Smooth muscle cell (in vitro differentiated cells): ENCODE data around the gene NUMB. TPM values are rescaled to one million over a fixed set of nuclear protein-coding genes. Genes with fewer than 3 reads are reported as not detected.

Source experiments
- DNase-seq: peaks from one replicate; lab custom pipeline; 2025; ENCODE audit not compliant: unreplicated experiment; lab: John Stamatoyannopoulos, UW
- H2AFZ ChIP-seq: fragments of 200-600 bp; sonication (generic); 2 replicates; pipeline ENCODE4 v1.6.0; 2016; ENCODE audit warnings: antibody characterized with exemption, low read depth, mild to moderate bottlenecking
- H3F3A ChIP-seq: fragments of 200-600 bp; sonication (generic); 2 replicates; pipeline ENCODE4 v1.6.0; 2017; ENCODE audit warnings: antibody characterized with exemption, low read depth
- H3K27ac ChIP-seq: fragments of 200-600 bp; sonication (generic); 2 replicates; pipeline ENCODE4 v1.5.1; 2016; ENCODE audit warnings: low read depth, mild to moderate bottlenecking
- H3K27me3 ChIP-seq: fragments of 200-600 bp; sonication (generic); 2 replicates; pipeline ENCODE4 v1.6.1; 2016; ENCODE audit warnings: low read depth, mild to moderate bottlenecking
- H3K36me3 ChIP-seq: fragments of 200-600 bp; sonication (generic); 2 replicates; pipeline ENCODE4 v1.5.1; 2016; ENCODE audit warnings: low read depth
- H3K4me1 ChIP-seq: fragments of 200-600 bp; sonication (generic); 2 replicates; pipeline ENCODE4 v1.5.1; 2016; ENCODE audit warnings: low read depth
- H3K4me2 ChIP-seq: fragments of 200-600 bp; sonication (generic); 2 replicates; pipeline ENCODE4 v1.6.0; 2016; ENCODE audit warnings: mild to moderate bottlenecking
- H3K4me3 ChIP-seq: fragments of 200-600 bp; sonication (generic); 2 replicates; pipeline ENCODE4 v1.5.1; 2016; ENCODE audit warnings: mild to moderate bottlenecking
- H3K79me2 ChIP-seq: fragments of 200-600 bp; sonication (generic); 2 replicates; pipeline ENCODE4 v1.6.0; 2016; ENCODE audit warnings: low read depth, mild to moderate bottlenecking
- H3K9ac ChIP-seq: fragments of 200-600 bp; sonication (generic); 2 replicates; pipeline ENCODE4 v1.6.0; 2016; ENCODE audit warnings: low read depth
- H3K9me3 ChIP-seq: fragments of 200-600 bp; sonication (generic); replicated peaks from 2 replicates; pipeline ENCODE4 v1.5.1; 2016; ENCODE audit warnings: low read depth
- H4K20me1 ChIP-seq: fragments of 200-600 bp; sonication (generic); 2 replicates; pipeline ENCODE4 v1.6.0; 2016; ENCODE audit warnings: low read depth
- CTCF ChIP-seq: fragments of 200-600 bp; sonication (generic); IDR thresholded peaks from 2 replicates; pipeline ENCODE4 v1.5.1; 2017; ENCODE audit warnings: borderline replicate concordance, mild to moderate bottlenecking, antibody characterized with exemption; ENCODE audit not compliant: insufficient read depth, poor library complexity, severe bottlenecking
- WGBS: methylation state at CpG from one replicate; pipeline ENCODE4 v1.1.7; 2016; ENCODE audit warnings: low lambda C conversion rate; 5-methylcytosine and 5-hydroxymethylcytosine counted together
- polyA plus RNA-seq: library from polyadenylated mRNA; unstranded; fragments of >200 nt; fragmentation: Nextera tagmentation; extraction: Ambion mirVana; gene quantifications from 2 replicates; pipeline ENCODE4 v1.2.1, GENCODE V29; 2016
- total RNA-seq: library from RNA; depleted of rRNA; stranded (reverse); fragments of >200 nt; gene quantifications from 2 replicates; pipeline ENCODE4 v1.2.3, GENCODE V29; 2014

The NUMB gene
- total and polyA plus RNA-seq, 2 experiments from 2014 or later = 34.5 to 57.4 TPM

DNA sequence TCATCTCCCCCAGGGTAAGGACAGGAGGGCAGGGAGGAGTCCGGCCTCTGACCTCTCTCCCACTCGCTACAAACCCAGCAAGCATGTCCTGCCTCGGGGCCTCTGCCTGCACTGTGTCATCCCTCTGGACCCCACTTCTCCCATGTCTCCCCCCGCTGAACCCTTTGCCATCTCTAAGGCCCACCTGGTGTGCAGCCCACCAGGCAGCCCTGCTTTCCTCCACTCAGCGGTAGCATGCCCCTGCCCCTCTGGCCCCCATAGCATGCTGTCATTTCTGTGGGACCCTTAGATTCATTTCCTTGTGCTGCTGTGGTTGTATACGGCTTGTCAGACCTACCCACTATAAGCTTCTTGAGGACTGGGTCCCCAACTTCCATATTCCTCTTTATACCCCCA lies 203.3 kb downstream of the NUMB start:
- Histone ChIP-seq H3K36me3 (no peaks in the 10 kb centered on the region), H3K4me2 (no peak overlapping the region), H3K27ac (no peak overlapping the region), H3K79me2 (no peaks in the 10 kb centered on the region), H3K9me3 (no peaks in the 10 kb centered on the region), H3K4me3 (no peak overlapping the region), H2AFZ (no peak overlapping the region), H3F3A (no peaks in the 10 kb centered on the region), H3K27me3 (no peaks in the 10 kb centered on the region), H4K20me1 (no peaks in the 10 kb centered on the region), H3K4me1 (no peaks in the 10 kb centered on the region), H3K9ac (no peak overlapping the region)
- 94% methylated on average over 6 of the region's 6 CpGs for WGBS
- no peak for TF ChIP-seq CTCF
- no peak for DNase-seq

GRCh38 chr14:73254247-73255004 lies 203.9 kb downstream of the NUMB start:
- Histone ChIP-seq H3K4me2 (no peak overlapping the region), H3K79me2 (no peaks in the 10 kb centered on the region), H3K27ac (no peak overlapping the region), H3K36me3 (no peaks in the 10 kb centered on the region), H3K9ac (no peak overlapping the region), H3K27me3 (no peaks in the 10 kb centered on the region), H3K4me3 (no peak overlapping the region), H3K9me3 (no peaks in the 10 kb centered on the region), H3K4me1 (no peaks in the 10 kb centered on the region), H4K20me1 (no peaks in the 10 kb centered on the region), H2AFZ (no peak overlapping the region), H3F3A (no peaks in the 10 kb centered on the region)
- no peak for DNase-seq
- TF ChIP-seq CTCF = no peak
- WGBS = 92% methylated on average over 28 of the region's 28 CpGs

DNA sequence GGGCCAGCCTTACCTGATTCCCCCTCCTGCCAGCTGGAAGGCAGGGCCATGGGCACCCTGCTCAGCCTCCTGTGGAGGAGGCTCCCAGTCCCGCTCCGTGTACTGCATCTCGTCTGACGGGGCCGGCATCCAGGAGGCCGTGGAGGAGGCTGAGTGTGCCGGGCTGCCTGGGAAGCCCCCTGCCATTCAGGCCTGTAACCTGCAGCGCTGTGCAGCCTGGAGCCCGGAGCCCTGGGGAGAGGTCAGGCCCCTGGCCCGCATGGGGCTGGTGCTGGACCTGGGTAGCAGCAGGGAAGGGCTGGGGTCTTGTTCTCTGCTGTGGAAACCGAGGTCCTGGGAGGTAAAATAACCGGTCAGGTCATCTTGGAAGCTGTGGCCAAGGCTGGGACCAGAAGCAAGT lies 204.6 kb downstream of the NUMB start:
- Histone ChIP-seq H3K4me1 (no peaks in the 10 kb centered on the region), H3K4me3 (no peak overlapping the region), H3K27me3 (no peaks in the 10 kb centered on the region), H3K9ac (no peak overlapping the region), H3K36me3 (no peaks in the 10 kb centered on the region), H3K9me3 (no peaks in the 10 kb centered on the region), H3K4me2 (no peak overlapping the region), H3K27ac (no peak overlapping the region), H3K79me2 (no peaks in the 10 kb centered on the region), H3F3A (no peaks in the 10 kb centered on the region), H2AFZ (no peak overlapping the region), H4K20me1 (no peaks in the 10 kb centered on the region)
- TF ChIP-seq CTCF = no peak
- 96% methylated on average over 12 of the region's 12 CpGs for WGBS
- no peak for DNase-seq

GRCh38 chr14:73253323-73253610 lies 205.1 kb downstream of the NUMB start:
- Histone ChIP-seq H3K27me3 (no peaks in the 10 kb centered on the region), H2AFZ (no peak overlapping the region), H3K27ac (no peak overlapping the region)

More at GRCh38 chr14:73253323-73253610, 205.1 kb downstream of the NUMB start:
- Histone ChIP-seq H3K4me3 (no peak overlapping the region), H3K79me2 (no peaks in the 10 kb centered on the region), H3K9ac (no peak overlapping the region), H4K20me1 (no peaks in the 10 kb centered on the region), H3K4me1 (no peaks in the 10 kb centered on the region), H3F3A (no peaks in the 10 kb centered on the region), H3K36me3 (no peaks in the 10 kb centered on the region), H3K4me2 (no peak overlapping the region), H3K9me3 (no peaks in the 10 kb centered on the region)
- 98% methylated on average over 10 of the region's 10 CpGs for WGBS
- no peak for TF ChIP-seq CTCF
- no peak for DNase-seq
